HG03558 (cell line): Measurements from ENCODE around the gene BCDIN3D.
"Not testable (repeated sequence)": the region's sequence is repeated elsewhere in the genome, so short reads cannot be mapped to it uniquely, and the experiment has no call there.

Experiments
- ATAC-seq: cut with Tn5 transposase; IDR thresholded peaks from one replicate; pipeline ENCODE4 v1.9.1; 2021; ENCODE audit warnings: moderate number of reproducible peaks; ENCODE audit not compliant: unreplicated experiment; ENCODE audit errors: extremely low read depth

The BCDIN3D gene

GRCh38 chr12:49864798-49865090 is 21.8 kb upstream of the BCDIN3D start:
- ATAC-seq, result no peak

GRCh38 chr12:49863946-49864797 is 21.3 kb upstream of the BCDIN3D start:
- ATAC-seq, result no peak

- ATAC-seq, result not testable (repeated sequence)
These were observed 18.0 kb upstream of the BCDIN3D start for GRCh38 chr12:49860921-49861320.

GRCh38 chr12:49855890-49856289 is 13.0 kb upstream of the BCDIN3D start:
- not testable (repeated sequence) for ATAC-seq

- ATAC-seq, result no peak
These were observed 12.1 kb upstream of the BCDIN3D start for GRCh38 chr12:49854976-49855375.

GRCh38 chr12:49853671-49854070 is 10.8 kb upstream of the BCDIN3D start:
- no peak for ATAC-seq

- no peak for ATAC-seq
These were observed 4.3 kb upstream of the BCDIN3D start for GRCh38 chr12:49847161-49847560.

GRCh38 chr12:49846032-49846431 is 3.1 kb upstream of the BCDIN3D start:
- no peak for ATAC-seq

- ATAC-seq, result no peak
These were observed 1.1 kb upstream of the BCDIN3D start for GRCh38 chr12:49843876-49844437.

- ATAC-seq, result no peak
These were observed 505 bp upstream of the BCDIN3D start for GRCh38 chr12:49843411-49843810.

- ATAC-seq, result no peak
These were observed 3.8 kb downstream of the BCDIN3D start for GRCh38 chr12:49838973-49839633.

GRCh38 chr12:49832836-49833421 is 10.0 kb downstream of the BCDIN3D start:
- no peak for ATAC-seq

GRCh38 chr12:49831717-49832116 is 11.2 kb downstream of the BCDIN3D start:
- no peak for ATAC-seq

- peak; percentile 34 for ATAC-seq
These were observed 14.5 kb downstream of the BCDIN3D start, which contains the start of gene NCKAP5L for GRCh38 chr12:49828133-49829091. NCKAP5L (minus strand) TSS chr12:49828413; CDS start chr12:49804044, 24,369 bp downstream.

GRCh38 chr12:49827401-49828099 is 15.4 kb downstream of the BCDIN3D start:
- ATAC-seq, result no peak

GRCh38 chr12:49827051-49827400 is 15.9 kb downstream of the BCDIN3D start:
- ATAC-seq, result no peak

GRCh38 chr12:49825971-49826421 is 16.9 kb downstream of the BCDIN3D start:
- no peak for ATAC-seq

GRCh38 chr12:49825360-49825970 is 17.4 kb downstream of the BCDIN3D start:
- no peak for ATAC-seq

GRCh38 chr12:49824895-49825294 is 18.0 kb downstream of the BCDIN3D start:
- no peak for ATAC-seq
